ENCODE results near the gene SMAD2.

SMAD2 gene

DNA sequence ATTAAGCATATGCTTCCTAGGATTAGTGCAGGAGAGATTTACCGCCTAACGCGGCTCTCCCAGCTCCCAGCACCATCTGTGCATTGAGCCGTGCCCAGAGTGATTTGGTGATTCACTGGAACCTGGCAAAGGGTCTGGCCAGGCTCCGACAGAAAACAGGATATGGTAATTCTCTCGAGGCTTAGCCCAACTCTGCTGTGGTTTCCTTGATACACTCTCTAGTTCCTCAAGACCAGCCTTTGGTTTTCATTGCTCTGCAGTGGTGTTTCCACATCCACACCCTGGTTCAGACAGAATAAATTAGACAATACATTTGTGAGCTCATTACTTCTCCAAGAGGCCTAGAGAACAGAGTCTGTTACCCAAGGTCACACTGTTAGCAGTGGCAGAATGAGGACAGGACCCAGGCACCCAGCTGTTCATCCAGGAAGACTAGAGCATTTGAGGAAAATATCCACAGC is 23.0 kb upstream of the SMAD2 start:
- Histone ChIP-seq H2BK5ac (ENCODE audit: low read length) (no peak overlapping the region), H4K8ac (ENCODE audit: low read depth, low read length) (no peak overlapping the region)
- WGBS, 2 donors (ENCODE audit: extremely low coverage in 2 of 2, insufficient read length in 2 of 2, insufficient replicate concordance in 1 of 2), result no CpG with 5 or more reads among the region's 6 CpGs

GRCh38 chr18:47950511-47950910 is 20.1 kb upstream of the SMAD2 start:
- WGBS, 2 donors (ENCODE audit: extremely low coverage in 2 of 2, insufficient read length in 2 of 2, insufficient replicate concordance in 1 of 2), result no CpG with 5 or more reads among the region's 2 CpGs
- DNase-seq (ENCODE audit: low spot score), result no peak
- no peak overlapping the region for H2BK12ac ChIP-seq (ENCODE audit: low read length)
- no peak overlapping the region for H3K14ac ChIP-seq (ENCODE audit: low read length)
- H3K4me1 ChIP-seq (ENCODE audit: control insufficient read depth in 2 of 2, insufficient read depth in 1 of 2, low read depth in 1 of 2, low read length in 2 of 2), result peaks cover 0 to 4% of the 10 kb centered on the region in 2 donors
- H3K23ac ChIP-seq (ENCODE audit: low read depth, low read length, poor library complexity), result no peak overlapping the region
- H3K36me3 ChIP-seq (replicated peaks in 1 of 2; ENCODE audit: control insufficient read depth in 2 of 2, insufficient read depth in 2 of 2, low read length in 2 of 2), result no peaks in the 10 kb centered on the region
- H3K9ac ChIP-seq (ENCODE audit: low read depth, low read length, poor library complexity), result no peak overlapping the region
- no peak overlapping the region for H2BK15ac ChIP-seq (ENCODE audit: low read length)
- H3K27ac ChIP-seq (replicated peaks; ENCODE audit: low read length), result no peak overlapping the region
- H2AK5ac ChIP-seq (ENCODE audit: low read depth, low read length), result no peak overlapping the region
- H4K8ac ChIP-seq (ENCODE audit: low read depth, low read length), result no peak overlapping the region
- H3K18ac ChIP-seq (ENCODE audit: low read length), result no peak overlapping the region
- H2BK120ac ChIP-seq (ENCODE audit: low read depth, low read length), result no peak overlapping the region
- no peak overlapping the region for H4K91ac ChIP-seq (ENCODE audit: low read depth, low read length, poor library complexity)
- peaks cover 0 to 3% (median 0%) of the 10 kb centered on the region in 3 experiments for H3K27me3 ChIP-seq (ENCODE audit: control insufficient read depth in 3 of 3, insufficient read depth in 3 of 3, low read depth in 1 of 3, low read length in 3 of 3)
- no peaks in the 10 kb centered on the region for H3K79me1 ChIP-seq (ENCODE audit: low read depth, low read length)
- H3K9me3 ChIP-seq (replicated peaks in 1 of 2; ENCODE audit: control insufficient read depth in 2 of 2, insufficient read depth in 1 of 2, low read depth in 1 of 2, low read length in 2 of 2), result no peaks in the 10 kb centered on the region
- H3K4me2 ChIP-seq (ENCODE audit: insufficient read depth, low read length, poor library complexity, severe bottlenecking), result no peak overlapping the region
- H3K4me3 ChIP-seq (ENCODE audit: low read length in 2 of 2), result no peak overlapping the region
- no peak overlapping the region for H3K4ac ChIP-seq (ENCODE audit: low read length)
- H2BK5ac ChIP-seq (ENCODE audit: low read length), result no peak overlapping the region
- no peak overlapping the region for H2AFZ ChIP-seq (ENCODE audit: low read length)

More for the DNA sequence above, 23.0 kb upstream of the SMAD2 start:
- Histone ChIP-seq H2AFZ (ENCODE audit: low read length) (no peak overlapping the region), H3K27me3 (ENCODE audit: control insufficient read depth in 3 of 3, insufficient read depth in 3 of 3, low read depth in 1 of 3, low read length in 3 of 3) (peaks cover 0 to 3% (median 0%) of the 10 kb centered on the region in 3 experiments), H3K14ac (ENCODE audit: low read length) (no peak overlapping the region), H3K4ac (ENCODE audit: low read length) (no peak overlapping the region), H3K9me3 (replicated peaks in 1 of 2; ENCODE audit: control insufficient read depth in 2 of 2, insufficient read depth in 1 of 2, low read depth in 1 of 2, low read length in 2 of 2) (peaks cover 0 to 2% of the 10 kb centered on the region in 2 donors), H3K9ac (ENCODE audit: low read depth, low read length, poor library complexity) (no peak overlapping the region), H3K4me3 (ENCODE audit: low read length in 2 of 2) (no peak overlapping the region), H3K79me1 (ENCODE audit: low read depth, low read length) (no peaks in the 10 kb centered on the region), H2BK15ac (ENCODE audit: low read length) (no peak overlapping the region), H2AK5ac (ENCODE audit: low read depth, low read length) (no peak overlapping the region), H4K91ac (ENCODE audit: low read depth, low read length, poor library complexity) (no peak overlapping the region), H3K4me1 (ENCODE audit: control insufficient read depth in 2 of 2, insufficient read depth in 1 of 2, low read depth in 1 of 2, low read length in 2 of 2) (peaks cover 0 to 4% of the 10 kb centered on the region in 2 donors), H3K18ac (ENCODE audit: low read length) (no peak overlapping the region), H2BK120ac (ENCODE audit: low read depth, low read length) (no peak overlapping the region), H3K27ac (replicated peaks; ENCODE audit: low read length) (no peak overlapping the region), H3K4me2 (ENCODE audit: insufficient read depth, low read length, poor library complexity, severe bottlenecking) (no peak overlapping the region), H3K23ac (ENCODE audit: low read depth, low read length, poor library complexity) (no peak overlapping the region), H3K36me3 (replicated peaks in 1 of 2; ENCODE audit: control insufficient read depth in 2 of 2, insufficient read depth in 2 of 2, low read length in 2 of 2) (no peaks in the 10 kb centered on the region), H2BK12ac (ENCODE audit: low read length) (no peak overlapping the region)
- DNase-seq (ENCODE audit: low spot score), result no peak

DNA sequence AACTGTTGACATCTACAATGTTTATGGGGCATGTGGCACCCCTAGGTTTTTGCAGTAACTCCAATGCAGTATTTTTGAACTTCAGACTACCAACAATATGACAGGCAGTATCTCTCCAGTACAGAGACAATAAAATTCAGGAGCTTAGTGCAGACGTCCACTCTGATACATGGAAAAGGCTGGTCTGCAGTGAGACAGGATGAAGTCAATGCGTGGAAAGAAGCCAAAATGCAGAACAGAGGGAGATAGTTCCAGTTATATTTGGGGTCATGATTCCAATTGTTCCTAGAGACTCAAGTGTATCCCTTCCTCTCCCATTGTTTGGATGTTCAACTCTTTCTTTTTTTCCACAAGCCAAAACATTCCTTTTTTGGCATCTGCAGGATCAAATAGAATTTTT is 18.7 kb upstream of the SMAD2 start:
- no peak overlapping the region for H3K18ac ChIP-seq (ENCODE audit: low read length)
- no peak overlapping the region for H3K4me3 ChIP-seq (ENCODE audit: low read length in 2 of 2)
- no peak overlapping the region for H2BK120ac ChIP-seq (ENCODE audit: low read depth, low read length)
- no peak overlapping the region for H4K8ac ChIP-seq (ENCODE audit: low read depth, low read length)
- no peaks in the 10 kb centered on the region for H3K36me3 ChIP-seq (replicated peaks in 1 of 2; ENCODE audit: control insufficient read depth in 2 of 2, insufficient read depth in 2 of 2, low read length in 2 of 2)
- no peak overlapping the region for H2AFZ ChIP-seq (ENCODE audit: low read length)
- no peak overlapping the region for H3K27ac ChIP-seq (replicated peaks; ENCODE audit: low read length)
- no CpG with 5 or more reads among the region's 2 CpGs for WGBS, 2 donors (ENCODE audit: extremely low coverage in 2 of 2, insufficient read length in 2 of 2, insufficient replicate concordance in 1 of 2)
- H3K23ac ChIP-seq (ENCODE audit: low read depth, low read length, poor library complexity), result no peak overlapping the region
- H3K14ac ChIP-seq (ENCODE audit: low read length), result no peak overlapping the region
- no peak overlapping the region for H2AK5ac ChIP-seq (ENCODE audit: low read depth, low read length)
- no peak overlapping the region for H2BK12ac ChIP-seq (ENCODE audit: low read length)
- no peak overlapping the region for H3K4ac ChIP-seq (ENCODE audit: low read length)
- H3K79me1 ChIP-seq (ENCODE audit: low read depth, low read length), result no peaks in the 10 kb centered on the region
- H3K9me3 ChIP-seq (replicated peaks in 1 of 2; ENCODE audit: control insufficient read depth in 2 of 2, insufficient read depth in 1 of 2, low read depth in 1 of 2, low read length in 2 of 2), result no peaks in the 10 kb centered on the region
- no peak overlapping the region for H2BK5ac ChIP-seq (ENCODE audit: low read length)
- peaks cover 0 to 4% of the 10 kb centered on the region in 2 donors for H3K4me1 ChIP-seq (ENCODE audit: control insufficient read depth in 2 of 2, insufficient read depth in 1 of 2, low read depth in 1 of 2, low read length in 2 of 2)
- no peak for DNase-seq (ENCODE audit: low spot score)
- no peak overlapping the region for H3K4me2 ChIP-seq (ENCODE audit: insufficient read depth, low read length, poor library complexity, severe bottlenecking)
- no peak overlapping the region for H2BK15ac ChIP-seq (ENCODE audit: low read length)
- no peak overlapping the region for H3K9ac ChIP-seq (ENCODE audit: low read depth, low read length, poor library complexity)
- H3K27me3 ChIP-seq (ENCODE audit: control insufficient read depth in 3 of 3, insufficient read depth in 3 of 3, low read depth in 1 of 3, low read length in 3 of 3), result peaks cover 0 to 4% (median 0%) of the 10 kb centered on the region in 3 experiments
- no peak overlapping the region for H4K91ac ChIP-seq (ENCODE audit: low read depth, low read length, poor library complexity)

DNA sequence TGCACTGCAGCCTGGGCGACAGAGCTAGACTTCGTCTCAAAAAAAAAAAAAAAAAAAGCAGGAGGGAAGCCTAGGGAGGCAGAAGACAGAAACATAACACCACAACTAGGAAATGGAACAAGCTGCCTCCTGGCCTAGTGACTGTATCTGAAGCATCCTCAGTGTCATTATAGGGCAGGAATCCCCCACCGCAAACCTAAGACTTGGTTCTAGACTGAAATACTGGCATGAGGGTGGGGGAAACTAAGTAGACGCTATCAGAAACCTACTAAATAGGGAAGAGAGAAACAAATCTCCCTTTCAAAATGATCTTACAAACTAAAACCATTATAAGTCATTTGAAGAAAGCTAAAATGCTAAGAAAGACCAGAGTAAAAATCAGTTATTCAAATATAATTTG is 16.4 kb upstream of the SMAD2 start:
- Histone ChIP-seq H3K79me1 (ENCODE audit: low read depth, low read length) (no peaks in the 10 kb centered on the region), H3K14ac (ENCODE audit: low read length) (no peak overlapping the region), H3K27ac (replicated peaks; ENCODE audit: low read length) (no peak overlapping the region), H3K9ac (ENCODE audit: low read depth, low read length, poor library complexity) (no peak overlapping the region), H3K36me3 (replicated peaks in 1 of 2; ENCODE audit: control insufficient read depth in 2 of 2, insufficient read depth in 2 of 2, low read length in 2 of 2) (no peaks in the 10 kb centered on the region), H3K4ac (ENCODE audit: low read length) (no peak overlapping the region), H3K4me1 (ENCODE audit: control insufficient read depth in 2 of 2, insufficient read depth in 1 of 2, low read depth in 1 of 2, low read length in 2 of 2) (peaks cover 0 to 2% of the 10 kb centered on the region in 2 donors), H3K23ac (ENCODE audit: low read depth, low read length, poor library complexity) (no peak overlapping the region), H3K4me3 (ENCODE audit: low read length in 2 of 2) (no peak overlapping the region), H2BK12ac (ENCODE audit: low read length) (no peak overlapping the region), H2BK15ac (ENCODE audit: low read length) (no peak overlapping the region), H4K91ac (ENCODE audit: low read depth, low read length, poor library complexity) (no peak overlapping the region), H3K9me3 (replicated peaks in 1 of 2; ENCODE audit: control insufficient read depth in 2 of 2, insufficient read depth in 1 of 2, low read depth in 1 of 2, low read length in 2 of 2) (peaks cover 0 to 1% of the 10 kb centered on the region in 2 donors), H2AFZ (ENCODE audit: low read length) (no peak overlapping the region), H3K4me2 (ENCODE audit: insufficient read depth, low read length, poor library complexity, severe bottlenecking) (no peak overlapping the region), H3K18ac (ENCODE audit: low read length) (no peak overlapping the region), H2BK120ac (ENCODE audit: low read depth, low read length) (no peak overlapping the region), H2BK5ac (ENCODE audit: low read length) (no peak overlapping the region), H2AK5ac (ENCODE audit: low read depth, low read length) (no peak overlapping the region), H3K27me3 (ENCODE audit: control insufficient read depth in 3 of 3, insufficient read depth in 3 of 3, low read depth in 1 of 3, low read length in 3 of 3) (peaks cover 0 to 11% (median 0%) of the 10 kb centered on the region in 3 experiments), H4K8ac (ENCODE audit: low read depth, low read length) (no peak overlapping the region)
- no CpG with 5 or more reads among the region's 4 CpGs for WGBS, 2 donors (ENCODE audit: extremely low coverage in 2 of 2, insufficient read length in 2 of 2, insufficient replicate concordance in 1 of 2)
- DNase-seq (ENCODE audit: low spot score), result no peak
